ENCODE measurements around the gene P4HA2. TPM values are rescaled to one million over a fixed set of nuclear protein-coding genes. Genes with fewer than 3 reads are reported as not detected.
A peak's percentile ranks its signal among the peaks of the same experiment; 100 is the strongest.

Gene P4HA2
- total RNA-seq, 4 donors from 2014 or later, result 21.5 to 81.4 (median 51.2) TPM

DNA sequence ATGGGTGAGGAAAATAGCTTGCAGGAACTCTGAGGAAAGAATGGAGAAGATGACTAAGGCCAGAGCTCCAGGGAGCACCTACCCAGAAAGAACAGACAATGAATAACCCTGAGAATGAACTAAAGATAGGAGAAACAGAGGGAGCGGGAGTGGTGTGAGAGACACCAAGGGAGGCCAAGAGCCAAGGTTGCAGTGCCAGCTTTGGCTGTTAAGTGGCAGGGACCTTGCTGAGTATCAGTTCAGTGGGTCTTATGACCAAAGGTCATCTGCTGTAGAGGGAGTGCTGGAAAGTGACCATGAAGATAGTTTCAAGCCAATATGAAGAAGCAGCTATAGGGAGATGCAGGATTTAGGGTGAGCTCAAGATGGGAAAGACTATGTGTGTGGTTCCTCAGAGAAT is 16.7 kb downstream of the P4HA2 start:
- DNase-seq, result peak in 1 of 3 donors; percentile 2
- TF ChIP-seq, protein P1, sequence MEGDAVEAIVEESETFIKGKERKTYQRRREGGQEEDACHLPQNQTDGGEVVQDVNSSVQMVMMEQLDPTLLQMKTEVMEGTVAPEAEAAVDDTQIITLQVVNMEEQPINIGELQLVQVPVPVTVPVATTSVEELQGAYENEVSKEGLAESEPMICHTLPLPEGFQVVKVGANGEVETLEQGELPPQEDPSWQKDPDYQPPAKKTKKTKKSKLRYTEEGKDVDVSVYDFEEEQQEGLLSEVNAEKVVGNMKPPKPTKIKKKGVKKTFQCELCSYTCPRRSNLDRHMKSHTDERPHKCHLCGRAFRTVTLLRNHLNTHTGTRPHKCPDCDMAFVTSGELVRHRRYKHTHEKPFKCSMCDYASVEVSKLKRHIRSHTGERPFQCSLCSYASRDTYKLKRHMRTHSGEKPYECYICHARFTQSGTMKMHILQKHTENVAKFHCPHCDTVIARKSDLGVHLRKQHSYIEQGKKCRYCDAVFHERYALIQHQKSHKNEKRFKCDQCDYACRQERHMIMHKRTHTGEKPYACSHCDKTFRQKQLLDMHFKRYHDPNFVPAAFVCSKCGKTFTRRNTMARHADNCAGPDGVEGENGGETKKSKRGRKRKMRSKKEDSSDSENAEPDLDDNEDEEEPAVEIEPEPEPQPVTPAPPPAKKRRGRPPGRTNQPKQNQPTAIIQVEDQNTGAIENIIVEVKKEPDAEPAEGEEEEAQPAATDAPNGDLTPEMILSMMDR (IDR thresholded peaks at IDR 0.05), result no peak
- no peak for TF ChIP-seq POLR2A (IDR thresholded peaks at IDR 0.05)
- Histone ChIP-seq H3K4me3 (no peak overlapping the region), H3K9me3 (no peaks in the 10 kb centered on the region), H3K27me3 (no peaks in the 10 kb centered on the region), H3K4me1 (peaks cover 0 to 6% (median 0%) of the 10 kb centered on the region in 4 donors), H3K36me3 (peaks cover 0 to 61% (median 0%) of the 10 kb centered on the region in 3 donors), H3K27ac (no peak overlapping the region)

DNA sequence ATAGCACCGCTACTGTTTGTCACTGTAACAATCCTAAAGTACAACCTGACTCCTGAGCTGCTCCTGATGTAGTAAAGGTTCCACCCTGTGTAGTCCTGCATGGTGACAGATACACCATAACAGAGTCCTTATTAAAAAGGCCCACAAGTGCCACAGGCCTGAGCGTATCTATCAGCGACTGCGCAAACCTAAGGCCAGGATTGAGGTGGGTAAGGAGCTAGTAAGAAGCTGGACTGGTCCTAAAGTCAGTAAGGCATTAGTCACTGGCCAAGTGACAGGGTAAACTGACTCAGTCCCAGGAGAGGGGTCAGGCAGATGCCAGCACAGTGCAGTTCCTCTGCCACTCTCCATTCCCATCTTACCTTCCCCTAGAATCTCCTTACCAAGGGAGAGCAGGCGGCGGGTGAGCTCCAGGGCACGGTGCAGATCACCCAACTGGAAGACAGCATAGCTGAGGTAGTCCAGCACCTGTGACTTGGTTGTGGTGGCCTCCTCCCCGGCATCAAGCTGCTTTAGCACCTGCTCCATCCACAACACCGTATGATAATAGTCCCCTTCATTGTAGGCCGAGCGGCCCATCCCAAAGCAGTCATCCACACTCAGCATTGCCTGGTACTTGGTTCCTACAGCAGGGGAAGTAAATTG is 17.6 kb downstream of the P4HA2 start:
- no peak for TF ChIP-seq POLR2A (IDR thresholded peaks at IDR 0.05)
- TF ChIP-seq, protein P1 (IDR thresholded peaks at IDR 0.05), result no peak
- DNase-seq, result no peak
- Histone ChIP-seq H3K4me3 (no peak overlapping the region), H3K36me3 (peaks cover 0 to 62% (median 0%) of the 10 kb centered on the region in 3 donors), H3K9me3 (no peaks in the 10 kb centered on the region), H3K4me1 (peaks cover 0 to 6% (median 0%) of the 10 kb centered on the region in 4 donors), H3K27ac (no peak overlapping the region), H3K27me3 (no peaks in the 10 kb centered on the region)

DNA sequence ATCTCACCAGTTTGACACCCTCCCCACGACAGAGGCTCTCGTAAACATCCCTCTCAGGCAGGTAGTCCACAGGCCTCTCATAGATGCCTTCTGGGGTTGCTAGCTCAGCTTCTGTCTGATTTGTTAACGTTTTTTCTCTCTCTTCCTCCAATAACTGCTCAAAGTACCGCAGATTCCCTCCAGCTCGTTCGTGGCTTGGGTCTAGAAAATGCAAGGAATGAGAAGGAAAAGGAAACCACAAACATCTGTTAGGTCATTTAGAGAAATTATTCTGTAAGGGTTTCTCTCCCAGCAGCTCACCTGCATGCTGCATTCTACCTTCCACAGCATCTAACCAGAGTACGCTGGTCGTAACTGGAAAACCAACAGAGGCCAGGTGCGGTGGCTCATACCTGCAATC is 18.5 kb downstream of the P4HA2 start:
- Histone ChIP-seq H3K36me3 (peaks cover 0 to 65% (median 0%) of the 10 kb centered on the region in 3 donors), H3K27me3 (no peaks in the 10 kb centered on the region), H3K27ac (no peak overlapping the region), H3K4me3 (no peak overlapping the region), H3K9me3 (no peaks in the 10 kb centered on the region), H3K4me1 (no peaks in the 10 kb centered on the region)
- no peak for TF ChIP-seq POLR2A (IDR thresholded peaks at IDR 0.05)
- TF ChIP-seq, protein P1 (IDR thresholded peaks at IDR 0.05), result no peak
- DNase-seq, result no peak

DNA sequence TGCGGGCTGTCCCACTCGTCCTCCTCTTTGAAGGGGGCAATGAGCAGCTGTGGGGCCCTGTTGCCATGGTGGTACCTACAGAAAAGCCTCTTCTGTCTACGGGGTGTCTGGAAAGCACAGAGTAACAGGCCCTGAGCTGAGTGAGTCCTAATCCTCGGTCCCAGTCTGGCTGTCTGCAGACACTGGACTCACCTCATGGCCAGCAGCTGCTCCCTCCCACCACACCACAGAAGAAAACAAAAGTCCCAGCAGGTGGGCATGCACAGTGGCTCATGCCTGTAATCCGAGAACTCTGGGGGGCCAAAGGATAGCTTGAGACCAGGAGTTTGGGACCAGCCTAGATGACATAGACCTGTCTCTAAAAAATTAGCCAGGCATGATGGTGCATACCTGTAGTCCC is 19.9 kb downstream of the P4HA2 start:
- Histone ChIP-seq H3K4me3 (no peak overlapping the region), H3K27me3 (no peaks in the 10 kb centered on the region), H3K36me3 (peaks cover 0 to 68% (median 0%) of the 10 kb centered on the region in 3 donors), H3K9me3 (no peaks in the 10 kb centered on the region), H3K4me1 (no peaks in the 10 kb centered on the region), H3K27ac (no peak overlapping the region)
- no peak for DNase-seq
- TF ChIP-seq, protein P1 (IDR thresholded peaks at IDR 0.05), result no peak
- TF ChIP-seq POLR2A (IDR thresholded peaks at IDR 0.05), result no peak

DNA sequence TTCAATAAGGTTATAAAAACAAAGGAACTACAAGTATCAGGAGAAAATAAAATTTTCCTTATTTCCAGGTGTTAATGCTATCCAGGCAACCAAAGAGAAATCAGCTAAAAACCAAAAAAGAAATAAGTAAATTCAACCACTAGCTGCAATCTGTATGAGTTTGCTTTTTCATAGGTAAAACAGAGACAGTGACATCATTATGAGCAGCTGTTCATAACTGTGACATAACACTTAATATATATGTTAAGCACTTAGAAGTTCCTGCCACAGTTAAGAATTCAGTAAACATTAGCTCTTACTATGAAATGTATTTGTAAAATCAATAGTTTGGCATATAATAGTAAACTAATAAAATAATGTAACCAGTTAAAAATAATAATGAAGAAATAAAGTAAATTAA is 20.9 kb downstream of the P4HA2 start:
- H3K4me3 ChIP-seq, result no peak overlapping the region
- H3K9me3 ChIP-seq, result no peaks in the 10 kb centered on the region
- no peak for TF ChIP-seq POLR2A (IDR thresholded peaks at IDR 0.05)
- TF ChIP-seq, protein P1 (IDR thresholded peaks at IDR 0.05), result no peak
- H3K27me3 ChIP-seq, result no peaks in the 10 kb centered on the region
- DNase-seq, result no peak
- no peak overlapping the region for H3K27ac ChIP-seq
- H3K4me1 ChIP-seq, result no peaks in the 10 kb centered on the region
- H3K36me3 ChIP-seq, result peaks cover 0 to 61% (median 0%) of the 10 kb centered on the region in 3 donors

Measured in Peyer's patch (tissue), 4 donors.